Naive thymus-derived CD4-positive, alpha-beta T cell (primary cell): ENCODE results near the gene KRTAP4-2. TPM values are rescaled to one million over a fixed set of nuclear protein-coding genes. Genes with fewer than 3 reads are reported as not detected.
"Not testable (repeated sequence)": the region's sequence is repeated elsewhere in the genome, so short reads cannot be mapped to it uniquely, and the experiment has no call there.

Source experiments
- ATAC-seq: fragments of 150-1000 bp; cut with Tn5 transposase; 2 replicates; pipeline ENCODE4 v1.10.0; 2021; ENCODE audit warnings: mild to moderate bottlenecking, moderate library complexity
- CTCF ChIA-PET: fragments of 350-600 bp; sonication (Branson Sonifier 250); formaldehyde crosslinking; loops from one replicate; lab custom pipeline; 2021; ENCODE audit warnings: antibody characterized with exemption; lab: Charles Lee
- POLR2A ChIA-PET: fragments of 350-600 bp; sonication (Branson Sonifier 250); formaldehyde crosslinking; loops from one replicate; lab custom pipeline; 2021; ENCODE audit warnings: antibody characterized with exemption, inconsistent platforms; lab: Charles Lee
- DNase-seq, 9 donors: peaks; one replicate each; pipeline versions ENCODE4 v3.0.0 to v3.0.0-alpha.2; 2020 to 2022; ENCODE audit warnings: mixed read lengths in 1 of 9
- H3K27ac ChIP-seq: one replicate; pipeline ENCODE4 v1.7.0; 2013; ENCODE audit warnings: mild to moderate bottlenecking, low read depth, low read length, moderate library complexity
- H3K27me3 ChIP-seq, 2 donors: one replicate each; pipeline ENCODE4 v1.7.0; 2013; ENCODE audit warnings: low read length in 2 of 2, mild to moderate bottlenecking in 2 of 2, moderate library complexity in 2 of 2; ENCODE audit not compliant: control insufficient read depth in 2 of 2, insufficient read depth in 2 of 2
- H3K36me3 ChIP-seq, 3 experiments: 1 replicate in 2 of 3; 2 replicates in 1 of 3; pipeline ENCODE4 v1.7.0; 2013; ENCODE audit warnings: low read length in 3 of 3, mild to moderate bottlenecking in 3 of 3, moderate library complexity in 1 of 3; ENCODE audit not compliant: insufficient read depth in 3 of 3, control insufficient read depth in 2 of 3
- H3K4me1 ChIP-seq, 2 donors: one replicate each; pipeline ENCODE4 v1.7.0; 2013; ENCODE audit warnings: low read length in 2 of 2, mild to moderate bottlenecking in 2 of 2, moderate library complexity in 1 of 2; ENCODE audit not compliant: control insufficient read depth in 2 of 2, insufficient read depth in 2 of 2
- H3K4me3 ChIP-seq: 2 replicates; pipeline ENCODE4 v1.7.0; 2013; ENCODE audit warnings: mild to moderate bottlenecking, low read length
- H3K9me3 ChIP-seq, 3 experiments: 1 replicate in 2 of 3; 2 replicates in 1 of 3; pipeline ENCODE4 v1.7.0; 2013; ENCODE audit warnings: low read length in 3 of 3; ENCODE audit not compliant: control insufficient read depth in 2 of 3
- H3K27ac Mint-ChIP-seq, 9 donors: one replicate each; pipeline ENCODE4 v1.8.0; 2020 to 2022; ENCODE audit warnings: mixed read lengths in 9 of 9, mild to moderate bottlenecking in 8 of 9, moderate library complexity in 5 of 9, inconsistent platforms in 2 of 9
- H3K27me3 Mint-ChIP-seq, 5 donors: one replicate each; pipeline ENCODE4 v1.8.0; 2021 to 2022; ENCODE audit warnings: mixed read lengths in 5 of 5, mild to moderate bottlenecking in 1 of 5
- H3K36me3 Mint-ChIP-seq, 5 donors: one replicate each; pipeline ENCODE4 v1.8.0; 2020 to 2022; ENCODE audit warnings: mixed read lengths in 5 of 5, mild to moderate bottlenecking in 3 of 5, inconsistent platforms in 1 of 5
- H3K4me1 Mint-ChIP-seq, 7 donors: one replicate each; pipeline ENCODE4 v1.8.0; 2020 to 2022; ENCODE audit warnings: mixed read lengths in 7 of 7, mild to moderate bottlenecking in 3 of 7, inconsistent platforms in 1 of 7
- H3K4me3 Mint-ChIP-seq, 10 donors: one replicate each; pipeline ENCODE4 v1.8.0; 2020 to 2022; ENCODE audit warnings: mild to moderate bottlenecking in 10 of 10, mixed read lengths in 10 of 10, moderate library complexity in 6 of 10, inconsistent platforms in 2 of 10
- H3K9me3 Mint-ChIP-seq, 11 donors: one replicate each; pipeline ENCODE4 v1.8.0; 2020 to 2022; ENCODE audit warnings: mixed read lengths in 11 of 11, mild to moderate bottlenecking in 4 of 11, inconsistent platforms in 1 of 11, moderate library complexity in 1 of 11
- intact Hi-C, 2 donors: fragments of 100-400 bp; cut with micrococcal nuclease; formaldehyde crosslinking; loops; one replicate each; pipeline ENCODE4 v1.15.1; 2023
- polyA plus RNA-seq, 2 donors: library from polyadenylated mRNA; unstranded; fragments of 300-500 nt; fragmentation: Illumina TruSeq; gene quantifications; one replicate each; pipeline ENCODE4 v1.2.3, GENCODE V29; 2021
- total RNA-seq, 6 experiments: library from RNA in 5 of 6; stranded (reverse) in 5 of 6; gene quantifications; 1 replicate in 5 of 6; 2 replicates in 1 of 6; pipeline ENCODE4 v1.2.3 and lab custom pipeline; 2021 to 2026

Gene KRTAP4-2
- total and polyA plus RNA-seq, 7 experiments from 2014 or later: not detected

DNA sequence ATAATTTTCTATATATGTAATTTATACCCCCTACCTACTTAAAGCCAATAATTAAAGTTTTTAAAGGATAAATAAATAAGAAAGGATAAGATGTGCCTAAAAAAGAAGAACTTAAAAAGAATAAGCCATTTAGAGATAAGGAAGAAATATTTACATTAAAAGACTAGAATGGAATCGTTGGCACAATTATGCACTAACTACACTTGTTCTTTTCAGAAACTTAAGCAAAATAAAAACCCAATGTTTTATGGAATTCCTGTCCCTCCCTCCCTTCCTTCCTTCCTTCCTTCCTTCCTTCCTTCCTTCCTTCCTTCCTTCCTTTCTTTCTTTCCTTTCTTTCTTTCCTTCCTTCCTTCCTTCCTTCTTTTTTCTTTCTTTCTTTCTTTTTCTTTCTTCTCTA is 33.2 kb downstream of the KRTAP4-2 start:
- DNase-seq: no peak
- Mint-ChIP-seq H3K36me3 (peaks cover 0 to 27% (median 16%) of the 10 kb centered on the region in 5 donors), H3K9me3 (peaks cover 9 to 47% (median 21%) of the 10 kb centered on the region in 11 donors), H3K4me3 (no peak overlapping the region), H3K4me1 (peaks cover 0 to 8% (median 4%) of the 10 kb centered on the region in 7 donors), H3K27ac (no peak overlapping the region), H3K27me3 (peaks cover 0 to 8% (median 0%) of the 10 kb centered on the region in 5 donors)
- Histone ChIP-seq H3K4me3 (no peak overlapping the region), H3K36me3 (no peaks in the 10 kb centered on the region), H3K9me3 (peaks cover 0 to 11% (median 0%) of the 10 kb centered on the region in 3 experiments), H3K27ac (no peak overlapping the region), H3K27me3 (no peaks in the 10 kb centered on the region), H3K4me1 (no peaks in the 10 kb centered on the region)
- no peak for ATAC-seq
- CTCF ChIA-PET: no interaction called here
- intact Hi-C loops: no loop called here
- POLR2A ChIA-PET: no interaction called here

DNA sequence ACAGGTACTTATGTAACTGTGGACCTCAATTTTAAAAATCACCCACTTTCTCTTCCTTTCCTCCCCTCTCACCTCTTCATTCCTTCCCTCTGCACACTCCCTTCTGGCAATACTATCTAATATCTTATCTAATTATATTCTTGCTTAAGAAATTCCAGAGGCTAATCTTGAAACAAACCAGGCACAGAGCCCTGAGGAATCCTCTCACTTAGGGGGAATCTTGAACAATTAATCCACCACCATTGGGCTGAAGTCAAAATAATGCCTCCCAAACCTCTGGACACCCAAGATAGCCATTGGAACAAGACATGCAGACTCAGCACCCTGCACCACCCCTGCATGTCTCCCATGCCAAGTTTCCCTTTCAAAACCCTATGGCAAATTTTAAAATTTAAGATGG is 36.7 kb downstream of the KRTAP4-2 start:
- Mint-ChIP-seq H3K9me3 (peaks cover 13 to 61% (median 29%) of the 10 kb centered on the region in 11 donors), H3K27ac (no peak overlapping the region), H3K36me3 (peaks cover 2 to 43% (median 28%) of the 10 kb centered on the region in 5 donors), H3K4me3 (no peak overlapping the region), H3K4me1 (peaks cover 0 to 6% (median 2%) of the 10 kb centered on the region in 7 donors), H3K27me3 (peaks cover 0 to 5% (median 4%) of the 10 kb centered on the region in 5 donors)
- Histone ChIP-seq H3K4me1 (no peaks in the 10 kb centered on the region), H3K4me3 (no peak overlapping the region), H3K27ac (no peak overlapping the region), H3K27me3 (no peaks in the 10 kb centered on the region), H3K36me3 (no peaks in the 10 kb centered on the region), H3K9me3 (peaks cover 0 to 11% (median 0%) of the 10 kb centered on the region in 3 experiments)
- intact Hi-C loops: no loop called here
- DNase-seq: no peak
- ATAC-seq: no peak
- CTCF ChIA-PET: interaction anchor here (0.6 kb wide), 1 partner anchor 410 kb away, joined by 3 read pairs; no protein-coding TSS in a partner anchor
- POLR2A ChIA-PET: no interaction called here

DNA sequence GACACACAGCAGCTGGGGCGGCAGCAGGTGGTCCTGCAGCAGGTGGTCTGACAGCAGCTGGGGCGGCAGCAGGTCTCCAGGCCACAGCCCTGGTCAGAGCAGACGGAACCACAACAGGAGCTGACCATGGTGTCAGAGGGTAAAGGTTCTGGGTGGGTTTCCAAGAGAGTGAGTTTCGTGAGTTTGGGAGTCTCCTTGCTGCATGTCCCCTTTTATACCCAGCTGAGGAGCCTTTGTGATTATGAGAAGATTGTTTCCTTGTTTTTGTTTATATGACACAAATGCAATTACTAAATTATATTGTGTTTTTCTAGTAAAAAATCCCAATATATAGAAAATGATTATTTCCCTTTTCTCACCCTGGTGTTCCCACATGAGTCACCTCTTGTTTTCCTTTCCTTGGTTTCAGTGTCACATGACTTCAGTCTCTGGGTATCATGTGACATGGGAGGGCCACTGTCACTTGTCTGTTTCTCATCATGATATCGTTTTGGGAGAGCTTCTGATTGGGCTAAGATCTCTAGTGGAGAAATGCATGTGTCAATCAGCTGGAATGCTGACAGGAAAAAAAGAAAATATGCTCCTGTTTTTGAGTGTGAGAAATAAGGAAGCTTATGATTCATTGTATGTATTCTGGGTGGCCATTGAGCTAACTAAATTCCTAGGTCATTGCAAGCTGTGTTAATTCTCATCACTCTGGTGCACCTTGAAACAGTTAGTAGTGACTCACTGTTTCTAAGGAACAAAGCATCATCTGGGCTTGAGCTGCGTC is 37.5 kb downstream of the KRTAP4-2 start, which contains the start of gene KRTAP4-6:
TSS of gene KRTAP4-6 (minus strand) at position 185 of the 772 bp plus-strand sequence. CDS start at position 128, 57 bp downstream.
- peaks cover 0 to 11% (median 0%) of the 10 kb centered on the region in 3 experiments for H3K9me3 ChIP-seq
- no peak within 1 kb of the TSS for H3K4me3 Mint-ChIP-seq

DNA sequence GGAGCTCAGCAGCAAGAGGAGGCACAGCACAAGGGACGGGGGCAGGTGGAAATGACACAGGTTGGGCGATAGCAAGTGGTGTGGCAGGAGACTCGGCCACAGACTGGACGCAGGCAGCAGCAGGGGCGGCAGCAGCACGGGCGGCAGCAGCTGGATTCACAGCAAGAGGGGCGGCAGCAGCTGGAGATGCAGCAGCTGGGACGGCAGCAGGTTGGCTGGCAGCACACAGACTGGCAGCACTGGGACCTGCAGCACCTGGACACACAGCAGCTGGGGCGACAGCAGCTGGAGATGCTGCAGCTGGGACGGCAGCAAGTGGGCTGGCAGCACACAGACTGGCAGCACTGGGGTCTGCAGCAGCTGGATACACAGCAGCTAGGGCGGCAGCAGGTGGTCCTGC is 38.2 kb downstream of the KRTAP4-2 start:
- POLR2A ChIA-PET, H3K4me3 Mint-ChIP-seq, ATAC-seq, CTCF ChIA-PET, H3K4me3 ChIP-seq, H3K27ac ChIP-seq, H3K36me3 ChIP-seq, H3K27me3 Mint-ChIP-seq, DNase-seq, H3K27me3 ChIP-seq, intact Hi-C loops, H3K4me1 ChIP-seq: not testable (repeated sequence)
- H3K9me3 Mint-ChIP-seq: peaks cover 13 to 56% (median 29%) of the 10 kb centered on the region in 11 donors
- peaks cover 0 to 10% (median 1%) of the 10 kb centered on the region in 7 donors for H3K4me1 Mint-ChIP-seq
- peaks cover 2 to 43% (median 28%) of the 10 kb centered on the region in 5 donors for H3K36me3 Mint-ChIP-seq
- peaks cover 0 to 11% (median 0%) of the 10 kb centered on the region in 3 experiments for H3K9me3 ChIP-seq
- H3K27ac Mint-ChIP-seq: peak overlapping the region in 1 of 9 donors; percentile 12

More for the DNA sequence above, 37.5 kb downstream of the KRTAP4-2 start, which contains the start of gene KRTAP4-6:
- H3K27ac Mint-ChIP-seq: peak within 1 kb of the TSS in 1 of 9 donors; percentile 12
- Histone ChIP-seq H3K36me3 (no peaks in the 10 kb centered on the region), H3K4me3 (no peak within 1 kb of the TSS), H3K27me3 (no peaks in the 10 kb centered on the region), H3K27ac (no peak within 1 kb of the TSS), H3K4me1 (no peaks in the 10 kb centered on the region)
- intact Hi-C loops: no loop called here
- ChIA-PET CTCF (interaction anchor here (0.6 kb wide), 1 partner anchor 411 kb away, joined by 3 read pairs; no protein-coding TSS in a partner anchor), POLR2A (interaction anchor here (0.5 kb wide), 1 partner anchor 1613 kb away, joined by 3 read pairs; no protein-coding TSS in a partner anchor)
- peaks cover 13 to 61% (median 29%) of the 10 kb centered on the region in 11 donors for H3K9me3 Mint-ChIP-seq
- peaks cover 0 to 5% (median 4%) of the 10 kb centered on the region in 5 donors for H3K27me3 Mint-ChIP-seq
- peaks cover 0 to 9% (median 1%) of the 10 kb centered on the region in 7 donors for H3K4me1 Mint-ChIP-seq
- no peak for DNase-seq
- ATAC-seq: no peak
- H3K36me3 Mint-ChIP-seq: peaks cover 2 to 43% (median 28%) of the 10 kb centered on the region in 5 donors

DNA sequence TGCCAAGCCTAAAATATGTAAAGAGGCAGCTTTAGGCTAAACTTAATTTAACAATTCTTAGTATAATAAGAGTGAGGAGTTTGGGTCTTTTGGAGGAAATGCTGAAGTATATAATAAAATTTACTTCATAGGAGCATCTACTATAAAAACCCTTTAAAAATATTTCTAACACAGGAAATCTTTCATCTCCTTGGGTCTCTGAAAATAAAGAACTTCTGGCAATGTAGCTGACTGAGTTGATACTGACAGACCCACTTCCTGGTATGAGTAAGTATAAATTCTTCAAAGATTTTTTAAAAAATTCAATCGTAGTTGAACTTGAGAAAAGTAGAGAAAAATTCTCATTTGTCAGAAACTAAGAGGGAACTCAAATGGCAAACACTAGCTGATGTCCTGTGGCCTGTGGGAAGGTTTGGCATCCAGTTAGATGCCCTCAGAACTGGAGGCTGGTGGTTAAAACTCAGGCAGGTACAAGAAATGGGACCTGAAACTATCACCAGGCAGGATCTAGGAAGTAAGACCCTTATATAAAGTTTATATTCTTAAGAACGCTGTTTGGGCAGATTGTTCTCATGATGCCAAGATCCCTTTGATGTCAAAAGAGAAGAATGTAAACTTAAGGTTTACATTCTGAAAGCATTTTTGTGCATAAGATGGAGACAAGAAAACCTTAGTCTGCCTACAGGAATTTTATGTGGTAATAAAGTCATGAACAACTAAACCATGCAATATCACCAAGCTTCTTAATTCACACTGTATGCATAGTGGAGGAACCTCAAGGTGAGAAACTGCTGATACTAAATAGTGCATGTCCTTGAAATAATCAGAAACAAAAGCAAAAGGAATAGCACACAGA is 43.9 kb downstream of the KRTAP4-2 start:
- Mint-ChIP-seq H3K4me1 (peaks cover 0 to 68% (median 33%) of the 10 kb centered on the region in 7 donors), H3K4me3 (peak overlapping the region in 7 of 10 donors; percentile 45 to 81 (median 55)), H3K27ac (peak overlapping the region in 7 of 9 donors; percentile 59 to 94 (median 72)), H3K36me3 (peaks cover 0 to 14% (median 8%) of the 10 kb centered on the region in 5 donors), H3K27me3 (no peaks in the 10 kb centered on the region), H3K9me3 (peaks cover 0 to 19% (median 6%) of the 10 kb centered on the region in 11 donors)
- intact Hi-C loops: no loop called here
- DNase-seq (peak in 4 of 9 donors; percentile 11 to 60 (median 42)), ATAC-seq (peak; percentile 46)
- Histone ChIP-seq H3K9me3 (no peaks in the 10 kb centered on the region), H3K27me3 (peaks cover 0 to 3% of the 10 kb centered on the region in 2 donors), H3K36me3 (no peaks in the 10 kb centered on the region), H3K27ac (peak overlapping the region; percentile 53), H3K4me1 (peaks cover 0 to 12% of the 10 kb centered on the region in 2 donors), H3K4me3 (no peak overlapping the region)
- CTCF ChIA-PET: no interaction called here
- POLR2A ChIA-PET: interaction anchor here (0.6 to 1.3 kb wide), 2 partner anchors 9 to 197 kb away, joined by 3 read pairs; no protein-coding TSS in a partner anchor

DNA sequence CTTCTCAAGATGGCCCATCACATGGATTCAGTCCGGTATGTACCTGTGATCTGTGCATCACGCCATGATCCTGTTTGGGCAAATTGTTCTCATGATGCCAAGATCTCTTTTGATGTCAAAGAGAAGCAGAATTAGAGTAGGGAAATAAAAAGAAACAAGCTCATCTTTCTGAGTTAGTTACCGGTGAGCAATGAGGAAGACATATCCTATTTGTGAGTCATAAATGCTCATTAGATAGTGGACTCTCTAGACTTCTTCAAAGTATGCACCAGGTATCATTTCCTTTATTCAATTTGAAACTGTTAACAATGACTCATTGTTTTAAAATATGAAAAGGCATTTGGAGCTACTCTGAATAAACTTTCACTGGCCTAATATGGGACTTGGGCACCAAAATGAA is 46.0 kb downstream of the KRTAP4-2 start:
- peak overlapping the region in 3 of 9 donors; percentile 23 to 57 (median 51) for H3K27ac Mint-ChIP-seq
- ChIA-PET POLR2A (no interaction called here), CTCF (no interaction called here)

More for the DNA sequence above, 46.0 kb downstream of the KRTAP4-2 start:
- no peak for ATAC-seq
- Mint-ChIP-seq H3K27me3 (peaks cover 0 to 6% (median 0%) of the 10 kb centered on the region in 5 donors), H3K4me3 (peak overlapping the region in 2 of 10 donors; percentile 25 to 42), H3K9me3 (peaks cover 0 to 11% (median 2%) of the 10 kb centered on the region in 11 donors), H3K4me1 (peaks cover 0 to 88% (median 48%) of the 10 kb centered on the region in 7 donors), H3K36me3 (peaks cover 0 to 1% (median 0%) of the 10 kb centered on the region in 5 donors)
- no peaks in the 10 kb centered on the region for H3K36me3 ChIP-seq
- DNase-seq: no peak
- H3K27ac ChIP-seq: no peak overlapping the region
- H3K9me3 ChIP-seq: no peaks in the 10 kb centered on the region
- peaks cover 0 to 3% of the 10 kb centered on the region in 2 donors for H3K27me3 ChIP-seq
- no peak overlapping the region for H3K4me3 ChIP-seq
- H3K4me1 ChIP-seq: peaks cover 0 to 12% of the 10 kb centered on the region in 2 donors
- intact Hi-C loops: no loop called here
